ENCODE data around the gene ATG7.

GRCh38 chr3:11588755-11589154 lies 316.6 kb downstream of the ATG7 start:
- TF ChIP-seq, protein P1, sequence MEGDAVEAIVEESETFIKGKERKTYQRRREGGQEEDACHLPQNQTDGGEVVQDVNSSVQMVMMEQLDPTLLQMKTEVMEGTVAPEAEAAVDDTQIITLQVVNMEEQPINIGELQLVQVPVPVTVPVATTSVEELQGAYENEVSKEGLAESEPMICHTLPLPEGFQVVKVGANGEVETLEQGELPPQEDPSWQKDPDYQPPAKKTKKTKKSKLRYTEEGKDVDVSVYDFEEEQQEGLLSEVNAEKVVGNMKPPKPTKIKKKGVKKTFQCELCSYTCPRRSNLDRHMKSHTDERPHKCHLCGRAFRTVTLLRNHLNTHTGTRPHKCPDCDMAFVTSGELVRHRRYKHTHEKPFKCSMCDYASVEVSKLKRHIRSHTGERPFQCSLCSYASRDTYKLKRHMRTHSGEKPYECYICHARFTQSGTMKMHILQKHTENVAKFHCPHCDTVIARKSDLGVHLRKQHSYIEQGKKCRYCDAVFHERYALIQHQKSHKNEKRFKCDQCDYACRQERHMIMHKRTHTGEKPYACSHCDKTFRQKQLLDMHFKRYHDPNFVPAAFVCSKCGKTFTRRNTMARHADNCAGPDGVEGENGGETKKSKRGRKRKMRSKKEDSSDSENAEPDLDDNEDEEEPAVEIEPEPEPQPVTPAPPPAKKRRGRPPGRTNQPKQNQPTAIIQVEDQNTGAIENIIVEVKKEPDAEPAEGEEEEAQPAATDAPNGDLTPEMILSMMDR (IDR thresholded peaks at IDR 0.05): no peak
- TF ChIP-seq POLR2A (IDR thresholded peaks at IDR 0.05): no peak

All from heart left ventricle (tissue), 13 donors.